Measurements from ENCODE around the gene PRR20G. TPM values are rescaled to one million over a fixed set of nuclear protein-coding genes. Genes with fewer than 3 reads are reported as not detected.

PRR20G gene
- total and polyA plus RNA-seq, 9 of the 15 experiments (the other 6 are each of a cell fraction or from before 2014, with no cell fraction given) = not detected

DNA sequence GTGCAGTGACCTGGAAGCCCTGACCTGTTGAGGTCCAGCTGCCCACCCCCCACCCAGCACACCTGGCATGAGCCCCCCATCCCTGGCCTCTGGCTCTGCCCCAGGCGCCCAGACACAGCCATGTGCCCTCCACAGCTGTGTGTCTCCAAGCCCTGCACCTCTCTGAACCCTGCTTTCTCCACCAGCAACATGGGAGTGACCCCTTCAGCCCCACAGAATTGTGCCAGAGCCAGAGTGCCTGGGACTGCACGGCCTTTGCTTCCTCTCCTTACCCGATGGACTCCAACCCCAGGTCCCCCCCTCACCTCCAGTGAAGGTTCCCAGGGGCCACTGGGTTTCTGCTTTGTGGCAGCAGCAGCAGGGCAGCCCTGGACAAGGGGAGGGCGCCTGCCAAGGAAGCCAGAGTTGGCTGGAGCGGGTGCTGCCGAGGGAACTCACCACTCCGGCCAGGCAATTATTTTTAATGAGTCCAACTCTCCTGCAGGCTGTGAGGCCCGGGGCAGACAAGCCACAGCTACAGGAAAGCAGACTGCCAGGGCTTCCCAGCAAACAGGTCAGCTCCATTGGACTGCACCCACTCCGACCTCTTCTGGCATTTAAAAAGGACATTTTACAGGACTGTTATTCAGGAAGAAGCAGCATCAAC is 24.1 kb downstream of the PRR20G start:
- CTCF ChIA-PET (ENCODE audit: low intra/inter-chr PET ratio) = no interaction called here
- 3% methylated on average over 6 of the region's 9 CpGs for WGBS (ENCODE audit: insufficient coverage, low coverage, missing lambda C conversion rate)

More for the DNA sequence above, 24.1 kb downstream of the PRR20G start:
- Histone ChIP-seq H3K79me2 (ENCODE audit: control insufficient read depth, insufficient read depth, low read length) (no peaks in the 10 kb centered on the region), H3K4me3 (no peak overlapping the region), H3K9ac (ENCODE audit: insufficient read depth in 1 of 2, low read depth in 2 of 2, low read length in 2 of 2) (no peak overlapping the region), H3K9me3 (replicated peaks; ENCODE audit: control insufficient read depth, insufficient read depth, low read depth, low read length) (no peaks in the 10 kb centered on the region), H2AFZ (ENCODE audit: low read depth, low read length) (no peak overlapping the region), H3K36me3 (ENCODE audit: control insufficient read depth, insufficient read depth, low read length) (no peaks in the 10 kb centered on the region), H3K4me2 (ENCODE audit: insufficient read depth, low read length) (no peak overlapping the region), H3K4me1 (replicated peaks in 1 of 2; ENCODE audit: control insufficient read depth in 2 of 2, insufficient read depth in 2 of 2, low read length in 2 of 2) (no peaks in the 10 kb centered on the region), H3K27me3 (ENCODE audit: control insufficient read depth in 2 of 2, insufficient read depth in 2 of 2, low read length in 2 of 2) (peaks cover 0 to 5% of the 10 kb centered on the region in 2 experiments; a peak in 1 of 5 replicates), H4K20me1 (replicated peaks; ENCODE audit: control insufficient read depth, insufficient read depth, low read length) (no peaks in the 10 kb centered on the region), H3K27ac (ENCODE audit: extremely low read depth, low read depth, low read length) (no peak overlapping the region), H3K9me1 (ENCODE audit: control insufficient read depth, insufficient read depth, low read length) (no peaks in the 10 kb centered on the region)
- POLR2A ChIA-PET = interaction anchor here (0.6 kb wide), 1 partner anchor 57 kb away, joined by 3 read pairs; no protein-coding TSS in a partner anchor
- ATAC-seq (no peak), DNase-seq (ENCODE audit: extremely low read depth in 1 of 4, low spot score in 3 of 4) (no peak), FAIRE-seq (no peak)
- in situ Hi-C loops (cut with MboI) = no loop called here
- BruUV-seq (replicated peaks) = no TSS peak
- intact Hi-C loops (cut with micrococcal nuclease) = no loop called here
- TF ChIP-seq SRSF1 (IDR thresholded peaks at IDR 0.05; ENCODE audit: low read depth, low read length) = no peak
- no peak for TF ChIP-seq RERE (CRISPR knock-in tag; IDR thresholded peaks at IDR 0.05; ENCODE audit: borderline replicate concordance)
- no peak for TF ChIP-seq CBX8 (IDR thresholded peaks at IDR 0.05; ENCODE audit: borderline replicate concordance, extremely low read depth, low read depth, low read length, poor library complexity, severe bottlenecking)
- no peak for TF ChIP-seq CBFA2T2 (conservative IDR thresholded peaks at IDR 0.05)
